GF-D8 (cell line): ENCODE data around the gene SDCBP2.
"Not testable (repeated sequence)": the region's sequence is repeated elsewhere in the genome, so short reads cannot be mapped to it uniquely, and the experiment has no call there.

Experiments
- DNase-seq: peaks from one replicate; lab custom pipeline; 2025; lab: John Stamatoyannopoulos, UW

Gene SDCBP2

DNA sequence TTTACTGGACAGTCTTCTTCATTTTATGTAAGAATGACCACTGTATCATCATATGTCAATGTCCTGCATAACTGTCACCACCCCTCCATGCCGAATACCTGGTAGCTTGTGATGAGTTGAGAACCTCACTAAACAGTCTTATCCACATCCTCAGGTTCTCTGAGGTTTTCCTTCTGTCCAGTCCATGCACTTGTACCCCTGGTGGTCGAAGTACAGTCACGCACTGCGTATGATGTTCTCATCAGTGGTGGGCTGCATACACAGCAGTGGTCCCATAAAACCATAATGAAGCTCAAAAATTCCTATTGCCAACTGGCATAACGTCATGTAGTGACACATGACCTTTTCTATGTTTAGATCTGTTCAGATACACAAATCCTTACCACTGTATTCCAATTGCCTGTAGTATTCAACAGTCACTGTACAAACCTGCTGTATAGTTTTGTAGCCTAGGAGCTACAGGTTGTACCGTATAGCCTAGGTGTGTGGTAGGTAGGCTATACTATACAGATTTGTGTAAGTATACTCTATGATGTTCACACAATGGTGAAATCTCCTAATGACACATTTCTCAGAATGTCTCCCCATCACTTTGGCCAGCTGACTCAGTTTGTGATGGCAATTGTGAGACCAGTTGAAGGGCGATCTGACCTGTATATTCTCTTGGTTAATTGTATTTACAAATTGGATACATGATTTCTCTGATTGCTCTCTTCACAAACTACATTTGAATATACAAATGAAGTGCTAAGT, 31.3 kb upstream of the SDCBP2 start:
- no peak for DNase-seq

DNA sequence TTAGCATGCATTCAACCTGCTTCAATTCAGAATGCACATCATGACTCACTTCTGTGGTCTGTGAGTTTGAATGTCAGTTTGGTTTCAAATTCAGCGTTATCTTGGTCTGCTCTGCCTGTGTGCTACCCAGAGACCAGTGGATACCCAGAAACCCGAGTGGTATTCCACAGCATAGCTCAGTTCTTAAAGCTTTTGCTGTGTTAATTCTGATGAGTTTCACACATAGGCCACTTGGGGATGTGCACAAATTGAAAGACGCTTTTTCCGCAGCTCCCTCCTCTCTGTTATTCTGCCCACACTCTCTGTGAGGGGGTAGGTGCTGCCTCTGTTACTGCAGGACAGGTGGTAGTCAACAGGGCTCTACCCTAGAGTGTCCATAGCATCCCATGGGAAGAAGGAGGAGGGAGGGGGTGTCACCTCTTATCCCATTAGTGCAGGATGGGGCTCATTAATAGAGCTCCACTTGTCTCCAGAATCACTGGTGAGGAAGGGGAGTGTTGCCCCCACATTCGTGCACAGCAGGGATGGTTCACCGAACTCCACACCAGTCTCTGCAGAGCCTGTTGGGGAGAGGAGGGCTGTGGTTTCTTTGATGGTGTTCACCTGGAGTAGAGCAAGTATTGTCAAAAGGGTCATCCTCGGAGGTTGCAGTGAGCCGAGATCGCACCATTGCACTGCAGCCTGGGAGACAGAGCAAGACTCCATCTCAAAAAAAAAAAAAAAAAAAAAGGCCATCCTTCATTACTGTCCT, 29.2 kb upstream of the SDCBP2 start:
- no peak for DNase-seq

- DNase-seq, result no peak
Measured at GRCh38 chr20:1353956-1354355, 25.0 kb upstream of the SDCBP2 start.

GRCh38 chr20:1346315-1346969, 17.5 kb upstream of the SDCBP2 start:
- DNase-seq, result no peak

DNA sequence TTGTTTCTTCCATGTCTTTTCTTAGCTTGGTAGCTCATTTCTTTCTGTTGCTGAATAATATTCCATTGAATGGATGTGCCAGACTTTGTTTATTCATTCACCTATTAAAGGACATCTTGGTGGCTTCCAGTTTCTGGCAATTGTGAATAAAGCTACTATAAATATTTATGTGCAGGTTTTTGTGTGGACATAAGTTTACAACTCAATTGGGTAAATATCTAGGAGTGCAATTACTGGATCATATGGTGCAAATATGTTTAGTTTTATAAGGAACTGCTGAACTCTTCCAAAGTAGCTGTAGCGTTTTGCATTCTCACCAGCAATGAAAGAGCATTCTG, 16.8 kb upstream of the SDCBP2 start:
- no peak for DNase-seq

DNA sequence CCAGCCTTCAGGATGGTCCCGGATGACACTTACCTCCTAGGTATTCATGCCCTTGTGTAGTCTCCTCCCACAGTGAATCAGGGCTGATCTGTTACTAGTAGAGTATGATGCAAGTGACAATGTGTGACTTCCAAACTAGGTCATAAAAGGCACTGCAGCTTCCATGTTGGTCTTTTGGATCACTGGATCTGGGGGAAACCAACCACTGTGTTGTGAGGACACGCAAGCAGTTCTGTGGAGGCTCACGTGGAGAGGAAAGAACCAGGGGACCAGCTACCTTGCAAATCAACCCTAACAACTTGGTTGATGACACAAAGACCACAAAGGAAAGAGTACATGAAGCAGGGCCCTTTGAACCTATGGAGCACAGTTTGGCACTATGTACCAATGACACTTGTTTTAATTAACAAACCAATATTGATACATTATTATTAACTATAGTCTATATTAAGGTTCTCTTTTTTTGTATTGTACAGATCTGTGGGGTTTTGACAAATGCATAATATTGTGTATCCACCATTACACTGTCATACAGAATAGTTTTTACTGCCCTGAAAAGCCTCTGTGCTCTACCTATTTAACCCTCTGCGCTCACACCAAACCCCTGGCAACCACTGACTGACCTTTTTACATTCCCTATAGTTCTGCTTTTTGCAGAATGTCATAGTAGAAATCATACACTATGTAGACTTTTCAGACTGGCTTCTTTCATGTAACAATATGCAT, 16.3 kb upstream of the SDCBP2 start:
- DNase-seq, result no peak

DNA sequence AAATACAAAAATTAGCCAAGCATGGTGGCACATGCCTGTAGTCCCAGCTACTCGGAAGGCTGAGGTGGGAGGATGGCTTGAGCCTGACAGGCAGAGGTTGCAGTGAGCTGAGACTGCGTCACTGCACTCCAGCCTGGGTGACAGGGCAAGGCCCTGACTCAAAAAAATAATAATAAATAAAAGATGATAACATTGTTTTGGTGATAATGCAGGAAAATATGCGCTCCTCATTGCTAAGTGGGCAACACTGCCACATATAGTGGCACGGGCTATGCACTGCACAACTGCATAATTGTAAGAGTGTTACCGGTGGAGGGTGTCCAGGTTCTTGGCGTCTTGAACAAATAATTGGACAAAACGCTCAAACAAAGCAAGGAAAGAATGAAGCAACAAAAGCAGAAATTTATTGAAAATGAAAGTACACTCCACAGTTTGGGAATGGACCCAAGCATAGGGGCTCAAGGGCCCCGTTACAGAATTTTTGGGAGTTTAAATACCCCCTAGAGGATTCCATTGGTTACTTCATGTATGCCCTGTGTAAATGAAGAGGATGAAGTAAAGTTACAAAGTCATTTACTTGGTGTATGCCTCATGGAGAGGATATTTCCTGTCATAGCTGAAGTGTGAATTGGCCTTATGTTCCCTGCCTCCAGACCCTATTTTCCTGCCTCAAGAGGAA, 14.6 kb upstream of the SDCBP2 start:
- DNase-seq, result not testable (repeated sequence)

DNA sequence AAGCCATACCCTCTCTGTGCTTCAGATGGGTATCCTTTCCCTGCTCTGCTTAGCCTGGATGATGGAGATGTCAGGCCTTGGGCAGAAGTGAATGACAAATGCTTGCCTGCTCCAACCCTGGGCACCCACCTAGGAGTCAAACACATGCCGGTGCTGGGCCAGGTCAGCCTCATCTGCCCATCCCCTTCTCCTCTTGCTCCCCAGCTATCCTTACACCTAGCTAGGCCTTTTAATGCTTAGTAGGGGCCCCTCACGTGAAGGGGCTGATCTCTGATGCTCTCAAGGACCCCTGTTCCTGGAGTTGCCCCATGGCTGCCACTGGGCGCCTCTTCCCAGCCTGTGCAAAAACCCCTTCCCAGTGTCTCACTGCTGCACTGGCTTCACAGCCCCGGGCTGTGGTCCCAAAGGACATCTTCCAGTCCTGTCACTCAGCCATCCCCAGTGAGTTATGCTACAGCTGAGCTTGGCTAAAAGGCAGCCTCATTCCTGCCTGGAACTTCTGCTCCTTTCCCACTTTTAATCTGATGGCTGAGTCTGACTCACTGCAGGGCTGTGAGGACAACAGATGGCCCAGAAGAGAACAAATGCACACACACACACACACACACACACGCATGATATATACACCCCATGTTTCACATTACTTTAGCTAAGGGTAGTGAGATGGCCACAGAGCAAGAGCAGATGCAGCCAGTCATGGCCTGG, 12.8 kb upstream of the SDCBP2 start:
- no peak for DNase-seq

- no peak for DNase-seq
Measured at GRCh38 chr20:1338801-1339200, 9.9 kb upstream of the SDCBP2 start.

GRCh38 chr20:1338096-1338495, 9.2 kb upstream of the SDCBP2 start:
- no peak for DNase-seq

DNA sequence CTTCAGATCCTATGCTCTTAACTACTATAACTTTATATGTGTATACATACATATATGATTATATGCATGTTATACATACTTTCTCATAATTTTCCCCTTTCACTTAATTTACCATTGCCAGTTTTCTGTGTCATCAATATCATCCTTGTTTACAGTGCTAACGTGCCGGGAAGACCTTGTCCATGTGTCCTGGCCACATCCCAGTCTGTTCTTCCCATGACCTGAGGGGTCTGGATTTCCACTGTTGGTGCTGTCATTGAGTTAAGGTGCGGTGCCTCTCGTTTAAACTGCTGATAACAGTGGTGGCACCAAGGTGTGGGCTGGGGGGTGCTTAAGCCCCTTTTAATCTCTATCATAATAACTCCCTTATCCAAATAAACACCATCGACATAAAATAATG, 8.5 kb upstream of the SDCBP2 start:
- DNase-seq, result no peak

- DNase-seq, result no peak
Measured at GRCh38 chr20:1336699-1337367, 7.9 kb upstream of the SDCBP2 start.

GRCh38 chr20:1335961-1336698, 7.2 kb upstream of the SDCBP2 start:
- DNase-seq, result no peak

DNA sequence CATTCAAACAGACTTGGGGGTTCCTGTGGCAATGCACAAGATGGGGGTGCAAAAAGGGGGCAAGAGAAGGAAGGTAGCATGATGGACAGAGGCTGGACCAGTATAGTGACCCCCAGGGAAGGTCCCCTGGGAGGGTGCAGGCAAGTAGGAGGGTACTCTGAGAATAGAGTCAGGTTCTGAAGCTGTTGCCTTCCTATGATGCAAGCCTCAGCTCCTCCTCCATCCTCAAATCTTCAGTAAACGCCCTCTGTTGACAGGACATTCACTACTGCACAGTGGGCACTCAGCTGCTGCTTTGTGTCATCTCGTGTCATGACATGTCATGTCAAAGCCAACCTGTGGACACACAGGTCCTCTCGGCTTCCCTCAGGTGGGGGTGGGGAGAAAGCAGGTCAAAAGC, 5.8 kb upstream of the SDCBP2 start:
- DNase-seq, result no peak

- no peak for DNase-seq
Measured at GRCh38 chr20:1334370-1334731, 5.4 kb upstream of the SDCBP2 start.

GRCh38 chr20:1333462-1334369, 4.8 kb upstream of the SDCBP2 start:
- DNase-seq, result no peak

DNA sequence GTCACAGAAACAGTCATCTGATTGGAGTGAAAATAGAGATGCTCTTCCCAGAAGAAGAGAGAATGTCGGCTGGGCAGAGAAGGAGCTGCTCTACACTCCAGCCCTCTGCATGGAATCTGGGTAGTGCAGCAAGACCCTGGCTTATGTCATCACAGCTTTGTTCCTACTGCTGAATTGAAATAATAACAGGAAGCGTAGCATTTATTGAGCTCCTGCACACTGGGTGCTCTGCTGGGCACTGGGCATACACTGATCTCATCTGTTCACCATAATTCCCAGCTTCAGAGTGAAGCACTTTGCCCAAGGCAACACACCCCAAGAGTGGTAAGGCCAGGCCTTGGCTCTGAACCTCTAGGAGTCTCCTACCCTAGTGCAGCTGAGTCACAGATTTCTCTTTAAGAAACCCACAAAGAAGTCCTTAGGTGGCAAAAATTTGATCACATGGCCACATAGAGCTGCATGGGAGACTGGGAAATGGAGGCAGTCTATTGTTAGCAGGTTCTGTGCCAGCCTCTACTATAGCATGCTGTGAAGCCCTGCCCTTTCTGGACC, 3.9 kb upstream of the SDCBP2 start:
- no peak for DNase-seq

- DNase-seq, result no peak
Measured at GRCh38 chr20:1331801-1332453, 3.0 kb upstream of the SDCBP2 start.
